Activated naive CD4-positive, alpha-beta T cell treated with anti-CD3 and anti-CD28 coated beads, Interleukin-2, amount 10 ng/mL, durations not matched to agents 5 hours and 36 hours (primary cell): Measurements from ENCODE around the gene TCIRG1. TPM values are rescaled to one million over a fixed set of nuclear protein-coding genes. Genes with fewer than 3 reads are reported as not detected.

Experiments used
- microRNA-seq: library from miRNA; unstranded; fragments of <30 nt; microRNA quantifications from one replicate; pipeline ENCODE4 v1.2.0, GENCODE V29; 2022; ENCODE audit warnings: borderline microRNAs expressed, borderline replicate concordance
- total RNA-seq, 2 experiments: library from RNA; stranded (reverse); gene quantifications; one replicate each; pipeline ENCODE4 v1.2.3, GENCODE V29; 2021

Gene TCIRG1, protein sequence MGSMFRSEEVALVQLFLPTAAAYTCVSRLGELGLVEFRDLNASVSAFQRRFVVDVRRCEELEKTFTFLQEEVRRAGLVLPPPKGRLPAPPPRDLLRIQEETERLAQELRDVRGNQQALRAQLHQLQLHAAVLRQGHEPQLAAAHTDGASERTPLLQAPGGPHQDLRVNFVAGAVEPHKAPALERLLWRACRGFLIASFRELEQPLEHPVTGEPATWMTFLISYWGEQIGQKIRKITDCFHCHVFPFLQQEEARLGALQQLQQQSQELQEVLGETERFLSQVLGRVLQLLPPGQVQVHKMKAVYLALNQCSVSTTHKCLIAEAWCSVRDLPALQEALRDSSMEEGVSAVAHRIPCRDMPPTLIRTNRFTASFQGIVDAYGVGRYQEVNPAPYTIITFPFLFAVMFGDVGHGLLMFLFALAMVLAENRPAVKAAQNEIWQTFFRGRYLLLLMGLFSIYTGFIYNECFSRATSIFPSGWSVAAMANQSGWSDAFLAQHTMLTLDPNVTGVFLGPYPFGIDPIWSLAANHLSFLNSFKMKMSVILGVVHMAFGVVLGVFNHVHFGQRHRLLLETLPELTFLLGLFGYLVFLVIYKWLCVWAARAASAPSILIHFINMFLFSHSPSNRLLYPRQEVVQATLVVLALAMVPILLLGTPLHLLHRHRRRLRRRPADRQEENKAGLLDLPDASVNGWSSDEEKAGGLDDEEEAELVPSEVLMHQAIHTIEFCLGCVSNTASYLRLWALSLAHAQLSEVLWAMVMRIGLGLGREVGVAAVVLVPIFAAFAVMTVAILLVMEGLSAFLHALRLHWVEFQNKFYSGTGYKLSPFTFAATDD
- total RNA-seq: 100 to 1,000 TPM; 245 to 253 TPM

GRCh38 chr11:68038718-68039525 is at the start of gene TCIRG1:
Gene TCIRG1, plus strand, starts transcription at chr11:68039025. Its CDS starts 2,247 bp downstream, at chr11:68041272.

DNA sequence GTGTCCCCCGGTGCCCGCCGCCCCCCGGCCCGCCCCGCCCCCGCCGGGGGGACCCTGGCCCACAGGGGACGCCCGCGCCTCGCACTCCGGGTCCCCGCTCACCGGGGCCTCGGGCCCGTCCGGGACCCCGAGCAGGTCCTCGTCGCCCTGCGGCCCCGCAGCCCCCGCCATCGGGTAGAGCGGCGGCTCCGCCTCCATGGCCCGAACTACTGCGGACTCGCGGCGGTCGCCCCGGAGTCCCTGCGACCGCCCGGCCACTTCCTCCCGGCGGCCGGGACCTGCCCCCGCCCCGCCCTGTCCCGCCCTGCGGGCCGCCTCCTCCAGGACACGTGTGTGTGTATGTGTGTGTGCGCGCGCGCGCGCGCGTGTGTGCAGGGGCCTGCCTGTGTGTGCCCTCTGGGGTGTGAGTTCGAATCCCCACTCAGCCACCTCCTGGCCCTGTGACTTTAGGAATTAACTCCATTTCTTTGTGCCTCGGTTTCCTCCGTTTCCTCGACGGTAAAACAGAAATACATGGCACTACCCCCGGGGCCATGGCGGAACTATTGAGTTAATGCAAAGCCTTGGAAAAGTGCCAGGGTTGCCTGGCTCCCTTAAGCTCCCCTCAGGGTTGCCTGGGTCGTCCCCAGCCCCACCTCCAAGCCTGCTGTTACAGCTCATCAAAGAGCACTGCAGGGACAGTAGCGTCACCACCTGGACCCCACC is 34.8 kb upstream of the TCIRG1 start, which contains the start of gene UNC93B1:
TSS of gene UNC93B1 (minus strand) at position 252 of the 705 bp plus-strand sequence. CDS start at position 198, 54 bp downstream.

GRCh38 chr11:68010090-68011041 is 28.5 kb upstream of the TCIRG1 start, which contains the start of gene ALDH3B1:
Gene ALDH3B1, plus strand, starts transcription at chr11:68010327. Its CDS starts 4,971 bp downstream, at chr11:68015298.

GRCh38 chr11:68030318-68031143 is 8.3 kb upstream of the TCIRG1 start, which contains the start of gene NDUFS8:
Gene NDUFS8, plus strand, starts transcription at chr11:68030681. Its CDS starts 1,471 bp downstream, at chr11:68032152.

Small RNAs within 50 kb of the gene (microRNA-seq; reads per million reads assigned to microRNA genes)
- not detected for gene MIR4691
- gene MIR6753: not detected
- gene MIR7113: not detected

Other genes with a start within 250 kb of the TCIRG1 start
- gene UNC93B1, start 34.9 kb upstream of the TCIRG1 start, total RNA-seq: 10 to 100 TPM; 25.1 to 27.0 TPM
- gene ALDH3B1, start 28.7 kb upstream of the TCIRG1 start, total RNA-seq: not detected
- gene NDUFS8, start 8.3 kb upstream of the TCIRG1 start, total RNA-seq: 100 to 1,000 TPM; 105 to 109 TPM
- gene CHKA, start 82.4 kb downstream of the TCIRG1 start, total RNA-seq: 1 to 10 TPM; 5.4 to 5.7 TPM
- gene KMT5B, start 174.3 kb downstream of the TCIRG1 start, total RNA-seq: 10 to 100 TPM; 29.3 to 31.5 TPM
- gene C11orf24, start 232.9 kb downstream of the TCIRG1 start, total RNA-seq: 10 to 100 TPM; 19.3 to 23.4 TPM